ENCODE results near the gene PHETA1.
"Not testable (repeated sequence)": the region's sequence is repeated elsewhere in the genome, so short reads cannot be mapped to it uniquely, and the experiment has no call there.

The PHETA1 gene

GRCh38 chr12:111347891-111348644 is 20.8 kb downstream of the PHETA1 start:
- no peak for DNase-seq

GRCh38 chr12:111344254-111344875 is 24.5 kb downstream of the PHETA1 start:
- no peak for DNase-seq

- DNase-seq = no peak
Measured at GRCh38 chr12:111343181-111343580, 25.7 kb downstream of the PHETA1 start.

GRCh38 chr12:111342376-111342775 is 26.5 kb downstream of the PHETA1 start:
- DNase-seq = no peak

GRCh38 chr12:111341426-111342065 is 27.3 kb downstream of the PHETA1 start:
- no peak for DNase-seq

- peak; percentile 26 for DNase-seq
Measured at GRCh38 chr12:111340680-111341079, 28.2 kb downstream of the PHETA1 start.

GRCh38 chr12:111340231-111340630 is 28.7 kb downstream of the PHETA1 start:
- DNase-seq = no peak

- DNase-seq = no peak
Measured at GRCh38 chr12:111339321-111339938, 29.5 kb downstream of the PHETA1 start.

GRCh38 chr12:111338096-111338495 is 30.8 kb downstream of the PHETA1 start:
- no peak for DNase-seq

GRCh38 chr12:111337371-111337770 is 31.5 kb downstream of the PHETA1 start:
- no peak for DNase-seq

- DNase-seq = not testable (repeated sequence)
Measured at GRCh38 chr12:111336411-111336810, 32.5 kb downstream of the PHETA1 start.

GRCh38 chr12:111335811-111336210 is 33.1 kb downstream of the PHETA1 start:
- DNase-seq = no peak

GRCh38 chr12:111335301-111335700 is 33.6 kb downstream of the PHETA1 start:
- not testable (repeated sequence) for DNase-seq

GRCh38 chr12:111334393-111334915 is 34.4 kb downstream of the PHETA1 start:
- DNase-seq = no peak

GRCh38 chr12:111330800-111331752 is 37.8 kb downstream of the PHETA1 start:
- DNase-seq = peak; percentile 24

GRCh38 chr12:111328138-111328537 is 40.8 kb downstream of the PHETA1 start:
- DNase-seq = no peak

- DNase-seq = no peak
Measured at GRCh38 chr12:111327474-111327873, 41.4 kb downstream of the PHETA1 start.

GRCh38 chr12:111322336-111323250 is 46.3 kb downstream of the PHETA1 start:
- no peak for DNase-seq

- no peak for DNase-seq
Measured at GRCh38 chr12:111321317-111321716, 47.6 kb downstream of the PHETA1 start.

GRCh38 chr12:111320258-111321050 is 48.4 kb downstream of the PHETA1 start:
- no peak for DNase-seq
